Stimulated activated CD8-positive, alpha-beta memory T cell treated with anti-CD3 and anti-CD28 coated beads, Interleukin-2, amount 100 ng/mL, for 48 hours (primary cell): ENCODE results near the gene FTH1.

Experiments
- DNase-seq, 2 donors: peaks; one replicate each; pipeline ENCODE4 v3.0.0-alpha.2; 2020; ENCODE audit warnings: low read depth in 2 of 2

Gene FTH1

GRCh38 chr11:61948505-61948904 is 18.9 kb downstream of the FTH1 start:
- DNase-seq = no peak

DNA sequence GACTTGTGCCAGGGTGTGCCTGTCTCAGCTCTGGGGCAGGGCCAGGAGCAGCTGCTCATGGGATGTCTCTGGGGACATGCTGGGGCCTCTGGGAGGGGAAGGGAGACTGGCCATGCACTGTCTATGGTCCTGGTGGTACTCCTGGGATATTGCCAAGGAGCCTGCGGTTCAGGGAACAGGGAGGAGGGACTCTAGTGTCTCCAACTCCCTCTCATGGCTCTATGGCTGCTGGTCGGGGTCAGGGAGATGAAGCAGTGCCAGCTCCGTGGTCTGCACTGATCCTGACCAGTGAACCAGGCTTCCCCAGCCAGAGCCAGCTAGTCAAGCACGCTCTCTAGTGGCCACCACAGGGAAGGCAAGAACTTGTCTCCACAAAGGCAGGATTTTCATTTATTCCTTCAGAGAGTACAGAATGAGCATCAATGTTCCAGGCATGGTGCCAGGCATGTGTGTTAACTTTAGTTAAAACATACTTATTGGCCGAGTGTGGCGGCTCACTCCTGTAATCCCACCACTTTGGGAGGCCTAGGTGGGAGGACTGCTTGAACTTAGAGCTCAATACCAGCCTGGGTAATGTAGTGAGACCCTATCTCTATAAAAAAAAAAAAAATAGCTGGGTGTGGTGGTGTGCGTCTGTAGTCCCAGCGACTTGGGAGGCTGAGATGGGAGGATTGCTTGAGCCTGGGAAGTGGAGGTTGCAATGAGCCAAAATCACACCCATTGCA is 19.8 kb downstream of the FTH1 start:
- DNase-seq = peak; percentile 44 to 58

- DNase-seq = no peak
Measured at GRCh38 chr11:61946894-61947293, 20.5 kb downstream of the FTH1 start.

DNA sequence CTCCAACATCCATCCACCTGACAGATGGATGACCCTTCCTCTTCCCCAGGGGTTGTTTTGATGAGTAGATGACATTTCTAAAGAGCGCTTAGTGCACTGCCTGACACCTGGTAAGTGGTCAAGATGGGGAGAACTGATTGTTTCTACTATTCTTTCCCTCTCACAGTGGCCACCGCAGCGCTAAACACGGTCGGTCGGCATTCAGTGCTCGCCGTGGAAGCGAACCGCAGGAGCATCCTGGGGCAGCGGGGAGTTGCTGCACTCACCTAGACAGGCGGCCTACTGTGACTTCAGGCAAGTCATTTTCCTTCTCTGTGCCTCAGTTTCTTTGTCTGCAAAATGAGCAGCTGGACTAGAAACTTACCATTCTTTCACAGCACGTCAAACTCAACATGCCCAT is 22.2 kb downstream of the FTH1 start:
- no peak for DNase-seq

DNA sequence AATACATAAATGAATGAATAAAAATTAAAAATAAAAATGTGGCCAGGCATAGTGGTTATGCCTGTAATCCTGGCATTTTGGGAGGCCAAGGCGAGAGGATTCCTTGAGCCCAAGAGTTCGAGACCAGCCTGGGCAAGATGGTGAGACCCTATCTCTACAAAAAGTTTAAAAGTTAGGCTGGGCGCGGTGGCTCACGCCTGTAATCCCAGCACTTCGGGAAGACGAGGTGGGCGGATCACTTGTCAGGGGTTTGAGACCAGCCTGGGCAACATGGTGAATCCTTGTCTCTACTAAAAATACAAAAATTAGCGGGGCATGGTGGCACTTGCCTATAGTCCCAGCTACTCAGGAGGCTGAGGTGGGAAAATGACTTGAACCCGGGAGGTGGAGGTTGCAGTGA is 27.0 kb downstream of the FTH1 start:
- DNase-seq = no peak

GRCh38 chr11:61935861-61936260 is 31.6 kb downstream of the FTH1 start:
- DNase-seq = no peak

GRCh38 chr11:61930933-61931332 is 36.5 kb downstream of the FTH1 start:
- DNase-seq = no peak

DNA sequence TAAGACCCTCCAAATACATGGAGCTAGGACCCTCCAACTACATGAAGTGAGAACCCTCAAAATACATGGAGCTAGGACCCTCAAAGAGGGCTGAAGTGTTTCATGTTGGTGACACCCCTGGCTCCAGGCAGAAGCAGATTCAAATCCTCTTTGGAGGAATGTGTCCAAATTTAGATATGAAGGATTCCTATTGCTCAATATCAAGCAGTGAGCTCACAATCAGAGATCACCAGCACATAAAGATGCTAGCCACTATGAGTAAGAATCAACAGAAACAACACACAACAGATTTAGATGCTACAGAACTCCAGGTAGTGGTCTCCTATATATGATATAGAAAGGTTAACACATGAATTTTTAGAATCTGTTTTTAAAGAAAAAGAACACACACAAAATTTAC is 38.8 kb downstream of the FTH1 start:
- no peak for DNase-seq

DNA sequence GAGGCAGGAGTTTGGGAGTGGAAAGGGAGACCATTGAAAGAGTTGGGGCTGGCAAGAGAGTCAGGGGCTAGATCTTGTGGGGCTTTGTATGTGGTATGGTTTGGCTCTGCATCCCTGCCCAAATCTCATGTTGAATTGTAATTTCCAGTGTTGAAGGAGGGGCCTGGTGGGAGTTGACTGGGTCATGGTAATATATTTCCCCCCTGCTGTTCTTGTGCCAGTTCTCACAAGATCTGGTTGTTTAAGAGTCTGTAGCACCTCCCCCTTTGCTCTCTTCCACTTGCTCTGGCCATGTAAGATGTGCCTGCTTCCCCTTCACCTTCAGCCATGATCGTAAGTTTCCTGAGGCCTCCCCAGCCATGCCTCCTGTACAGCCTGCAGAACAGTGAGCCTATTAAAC is 39.9 kb downstream of the FTH1 start:
- DNase-seq = no peak

DNA sequence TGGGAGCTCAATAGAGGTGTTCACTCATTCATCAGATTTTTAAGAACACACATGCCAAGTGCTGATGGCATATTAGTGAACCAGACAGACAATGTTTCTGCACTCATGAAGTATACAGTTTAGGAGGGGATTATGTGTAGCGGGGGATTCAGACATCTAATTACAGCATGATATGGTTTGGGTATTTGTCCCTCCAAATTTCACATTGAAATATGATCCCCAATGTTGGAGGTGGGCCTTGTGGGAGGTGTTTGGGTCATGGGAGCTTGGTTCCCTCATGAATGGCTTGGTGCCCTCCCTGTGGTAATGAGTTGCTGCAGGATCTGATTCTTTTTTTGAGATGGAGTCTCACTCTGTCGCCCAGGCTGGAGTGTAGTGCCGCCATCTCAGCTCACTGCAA is 41.2 kb downstream of the FTH1 start:
- DNase-seq = no peak

DNA sequence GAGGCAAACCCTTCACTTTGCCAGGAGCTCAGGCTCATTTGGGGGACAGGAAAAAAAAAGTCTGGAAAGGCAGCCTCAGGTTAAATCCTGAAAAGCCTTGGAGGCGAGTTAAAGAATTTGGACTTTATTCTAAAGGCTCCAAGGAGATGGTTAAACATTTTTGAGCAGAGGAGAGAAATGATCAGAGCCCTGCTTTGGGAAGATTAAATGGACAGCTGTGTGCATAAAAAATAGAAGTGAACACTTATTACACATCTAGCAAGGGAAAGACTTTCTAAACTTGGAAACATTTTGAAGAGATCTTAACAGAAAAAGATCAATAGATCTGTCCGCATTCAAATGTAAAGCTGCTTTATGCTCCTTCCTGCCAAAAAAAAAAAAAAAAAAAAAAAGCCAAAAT is 41.7 kb downstream of the FTH1 start:
- no peak for DNase-seq

DNA sequence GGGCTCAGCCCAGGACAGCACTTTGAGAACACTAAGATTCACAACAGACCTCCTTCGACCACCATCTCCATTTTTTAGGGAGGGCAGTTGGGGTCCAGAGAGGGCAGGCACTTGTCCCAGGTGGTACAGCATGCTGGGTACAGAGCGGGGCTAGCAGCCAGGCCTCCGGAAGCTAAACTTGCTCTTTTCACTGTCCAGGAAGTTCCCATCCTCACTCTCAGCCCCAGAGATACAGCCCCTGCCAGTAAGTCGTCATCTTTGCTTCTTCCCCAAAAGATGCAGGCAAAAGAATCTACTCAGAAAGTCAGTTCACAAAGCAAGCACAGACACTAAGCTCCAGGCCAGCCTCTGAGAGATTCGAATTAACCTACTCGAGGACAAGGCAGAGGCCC is 43.4 kb downstream of the FTH1 start:
- no peak for DNase-seq

DNA sequence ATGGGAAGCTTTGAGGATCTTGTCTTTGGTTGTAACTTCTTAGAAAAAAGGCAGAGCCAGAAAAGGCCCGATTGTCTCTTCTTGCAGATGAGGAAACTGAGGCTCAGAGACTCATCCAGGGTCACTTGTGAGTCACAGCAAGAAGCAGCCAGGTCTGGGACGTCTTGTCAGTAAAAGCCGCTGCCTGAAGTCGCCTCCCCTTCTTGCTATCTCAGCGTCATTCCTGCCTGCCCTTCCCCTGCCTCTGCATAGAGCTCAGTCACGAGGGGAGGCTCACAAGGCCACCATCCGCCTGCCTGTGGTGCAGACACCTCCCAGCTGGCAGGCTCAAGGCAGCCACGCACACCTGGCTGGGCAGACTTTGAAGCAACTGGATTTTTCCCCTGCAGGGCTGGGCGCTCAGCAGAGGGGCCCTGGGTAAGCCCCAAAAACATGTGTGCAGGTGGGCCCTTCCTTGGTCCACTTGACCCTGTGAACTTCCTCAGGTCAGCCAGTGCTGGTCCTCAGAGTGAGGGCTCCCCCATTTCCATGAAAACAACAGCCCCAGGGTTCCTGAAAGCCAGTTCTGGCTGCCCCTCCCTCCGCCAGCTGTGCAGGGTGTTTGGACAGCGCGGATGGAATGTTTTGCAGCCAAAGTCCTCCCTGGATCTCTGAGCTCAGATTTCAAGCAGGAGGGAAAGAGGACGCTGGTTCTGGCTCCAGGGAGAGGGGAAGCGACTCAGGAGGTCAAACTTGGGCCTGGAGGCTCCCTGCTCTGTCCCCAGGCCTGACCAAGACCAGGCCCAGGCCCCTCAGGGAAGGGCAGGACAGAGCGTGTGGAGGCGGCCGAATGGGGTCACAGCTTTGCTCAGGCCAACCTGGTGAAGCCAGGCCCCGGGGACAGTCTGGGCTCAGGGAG is 44.0 kb downstream of the FTH1 start:
- no peak for DNase-seq

DNA sequence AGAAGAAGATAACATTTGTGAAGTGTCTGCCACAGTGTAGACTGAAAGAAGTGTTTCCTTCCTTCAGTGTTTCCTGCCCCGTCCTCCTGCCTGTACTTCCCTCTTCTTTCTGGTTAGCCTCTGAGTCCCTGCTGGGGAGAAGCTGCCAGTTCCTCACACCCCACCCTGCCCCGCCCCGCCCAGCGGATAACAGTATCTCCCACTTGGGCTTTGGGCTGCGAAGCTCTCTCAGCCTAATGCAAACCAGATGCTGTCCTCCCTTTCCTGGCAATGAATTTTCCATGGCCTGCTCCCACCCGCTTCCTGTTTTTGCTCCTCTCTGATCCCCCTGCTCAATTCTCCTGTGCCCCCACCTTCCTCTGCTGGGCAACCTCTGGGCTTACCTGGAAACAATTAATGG is 44.9 kb downstream of the FTH1 start:
- DNase-seq = no peak

GRCh38 chr11:61921446-61921845 is 46.0 kb downstream of the FTH1 start:
- no peak for DNase-seq

DNA sequence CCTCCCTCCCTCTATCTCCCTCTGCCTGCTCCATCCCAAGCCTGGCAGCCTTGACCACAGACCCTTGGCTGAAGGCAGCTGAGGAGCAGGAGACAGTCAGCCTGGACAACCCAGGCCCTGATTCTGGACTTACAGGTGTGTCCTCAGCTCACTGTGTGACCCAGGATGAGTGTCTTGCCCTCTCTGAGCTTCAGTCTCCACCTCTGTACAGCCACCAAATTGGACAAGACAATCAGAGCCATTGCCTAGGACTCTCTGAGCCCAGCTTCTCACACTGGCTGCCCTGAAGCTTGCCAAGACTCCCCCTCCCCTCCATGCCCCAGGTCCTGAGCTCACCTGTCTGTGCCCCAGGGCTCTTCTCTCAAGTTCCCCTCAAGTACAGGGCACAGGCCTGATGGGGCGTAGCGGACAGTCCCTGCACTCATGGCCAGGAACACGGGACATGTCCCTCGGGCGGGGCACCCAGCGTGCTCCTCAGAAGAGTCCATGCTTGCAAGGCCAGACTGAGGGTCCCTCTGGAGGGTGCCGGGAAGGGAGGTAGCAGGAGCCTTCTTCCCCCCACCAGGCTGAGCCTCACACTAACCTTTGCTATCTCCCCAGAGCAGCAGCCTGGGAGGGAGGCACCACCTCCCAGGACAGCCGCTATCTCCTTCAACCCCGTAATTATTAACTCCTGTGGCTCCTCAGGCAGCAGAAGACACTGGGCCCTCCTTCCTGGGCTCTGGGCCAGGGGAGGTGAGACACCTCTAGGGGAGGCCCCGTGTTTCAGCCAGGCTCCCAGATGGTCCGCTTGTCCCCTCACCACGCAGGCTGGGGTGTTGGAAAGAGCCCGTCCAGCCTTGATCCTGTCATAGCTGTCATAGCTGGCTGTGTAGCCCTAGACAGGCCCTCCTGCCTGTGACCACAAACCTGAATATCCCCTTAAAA is 47.5 kb downstream of the FTH1 start:
- DNase-seq = no peak

GRCh38 chr11:61918938-61919704 is 48.3 kb downstream of the FTH1 start:
- no peak for DNase-seq

GRCh38 chr11:61918251-61918937 is 49.0 kb downstream of the FTH1 start:
- no peak for DNase-seq

GRCh38 chr11:61917334-61918109 is 49.9 kb downstream of the FTH1 start, which contains the start of gene RAB3IL1:
Gene RAB3IL1 (minus strand): TSS chr11:61917566. CDS start chr11:61917367, 199 bp downstream.
- no peak for DNase-seq
